Posterior vena cava (tissue), 2 donors: ENCODE data around the gene KRTAP9-4. TPM values are rescaled to one million over a fixed set of nuclear protein-coding genes. Genes with fewer than 3 reads are reported as not detected.
"Not testable (repeated sequence)": the region's sequence is repeated elsewhere in the genome, so short reads cannot be mapped to it uniquely, and the experiment has no call there.

Experiments
- DNase-seq: peaks from one replicate; pipeline ENCODE4 v3.0.0-alpha.2; 2020; ENCODE audit warnings: low spot score
- intact Hi-C, 2 donors: fragments of 100-400 bp; cut with DNase I; formaldehyde crosslinking; loops; one replicate each; pipeline versions ENCODE4 v1.14.1 to v1.14.2; 2022 to 2023
- long read RNA-seq, 2 donors: library from polyadenylated mRNA; unstranded; transcript quantifications; one replicate each; pipeline ENCODE4 v2.0.0, GENCODE V29; 2020 to 2021
- total RNA-seq, 2 donors: library from RNA; stranded (reverse); fragmentation: NEBNext Ultra II Directional; extraction: Animal tissue kit (Norgen Biotek cat#: 25700); gene quantifications; one replicate each; pipeline ENCODE4 v1.2.1, GENCODE V29; 2021
- donor health status: DM: yes; HTN: yes; CAD: no.
- donor health status: DM: yes; HTN: yes; CAD: no.

Gene KRTAP9-4
- total RNA-seq: not detected
- long read RNA-seq, donor 1: 0 reads
- long read RNA-seq, donor 2: 0 reads

GRCh38 chr17:41249637-41250240 lies at the start of gene KRTAP9-4:
Gene KRTAP9-4 (plus strand): TSS chr17:41249687. CDS start chr17:41249721, 34 bp downstream.
- DNase-seq, intact Hi-C loops: not testable (repeated sequence)

GRCh38 chr17:41211845-41212466 lies 37.5 kb upstream of the KRTAP9-4 start:
- intact Hi-C loops: no loop called here
- no peak for DNase-seq

GRCh38 chr17:41212524-41213169 lies 36.8 kb upstream of the KRTAP9-4 start:
- intact Hi-C loops: no loop called here
- DNase-seq: no peak

- no peak for DNase-seq
- intact Hi-C loops: no loop called here
Observed at GRCh38 chr17:41215681-41216080, 33.8 kb upstream of the KRTAP9-4 start.

- intact Hi-C loops: no loop called here
Observed at GRCh38 chr17:41223821-41224220, 25.7 kb upstream of the KRTAP9-4 start.

GRCh38 chr17:41226051-41226450 lies 23.4 kb upstream of the KRTAP9-4 start:
- no peak for DNase-seq
- intact Hi-C loops: no loop called here

More at GRCh38 chr17:41223821-41224220, 25.7 kb upstream of the KRTAP9-4 start:
- no peak for DNase-seq

- intact Hi-C loops: not testable (repeated sequence)
Observed at GRCh38 chr17:41226598-41227095, 22.8 kb upstream of the KRTAP9-4 start, which contains the start of gene KRTAP9-2. Gene KRTAP9-2 (plus strand): TSS chr17:41226648. CDS start chr17:41226655, 7 bp downstream.

GRCh38 chr17:41230094-41230493 lies 19.4 kb upstream of the KRTAP9-4 start:
- DNase-seq: no peak
- intact Hi-C loops: no loop called here

More at GRCh38 chr17:41226598-41227095, 22.8 kb upstream of the KRTAP9-4 start, which contains the start of gene KRTAP9-2:
- DNase-seq: not testable (repeated sequence)

DNA sequence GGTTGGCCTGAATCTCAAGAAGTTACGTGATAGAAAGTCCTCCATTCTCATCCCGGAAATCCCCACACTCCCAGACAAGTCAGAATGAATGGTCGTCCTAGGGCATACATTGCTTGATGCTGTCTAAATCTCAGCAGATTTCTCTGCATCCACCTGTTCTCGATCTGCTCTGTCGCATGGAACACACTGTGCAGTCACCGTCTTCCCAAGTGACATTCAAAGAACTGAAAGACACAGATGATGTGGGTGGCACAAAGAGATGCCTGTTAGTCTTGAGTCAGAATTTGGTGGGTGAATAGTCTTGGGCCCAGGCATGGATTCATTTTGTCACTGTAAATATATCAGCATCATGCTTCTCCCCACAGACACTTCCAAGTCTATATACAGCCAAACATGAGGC lies 17.8 kb upstream of the KRTAP9-4 start:
- intact Hi-C loops: no loop called here
- no peak for DNase-seq

DNA sequence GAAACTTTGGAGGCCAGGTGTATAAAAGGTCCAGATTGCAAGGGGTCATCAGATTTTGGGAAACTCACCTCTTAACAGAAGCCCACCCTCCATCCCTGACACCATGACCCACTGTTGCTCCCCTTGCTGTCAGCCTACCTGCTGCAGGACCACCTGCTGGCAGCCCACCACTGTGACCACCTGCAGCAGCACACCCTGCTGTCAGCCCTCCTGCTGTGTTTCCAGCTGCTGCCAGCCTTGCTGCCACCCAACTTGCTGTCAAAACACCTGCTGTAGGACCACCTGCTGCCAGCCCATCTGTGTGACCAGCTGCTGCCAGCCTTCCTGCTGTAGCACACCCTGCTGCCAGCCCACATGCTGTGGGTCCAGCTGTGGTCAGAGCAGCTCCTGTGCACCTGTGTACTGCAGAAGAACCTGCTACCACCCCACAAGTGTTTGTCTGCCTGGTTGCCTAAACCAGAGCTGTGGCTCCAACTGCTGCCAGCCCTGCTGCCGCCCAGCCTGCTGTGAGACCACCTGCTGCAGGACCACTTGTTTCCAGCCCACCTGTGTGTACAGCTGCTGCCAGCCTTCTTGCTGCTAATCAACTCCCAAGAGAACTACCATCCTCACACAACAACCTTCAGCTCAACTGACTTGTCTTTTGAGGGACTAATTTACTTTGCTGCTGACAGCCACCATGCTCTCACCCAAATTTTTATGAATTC lies 16.9 kb upstream of the KRTAP9-4 start, which contains the start of gene KRTAP9-3:
Gene KRTAP9-3 (plus strand): TSS at position 51 of the 707 bp plus-strand sequence. CDS start 53 bp downstream, at position 104.
- intact Hi-C loops, DNase-seq: not testable (repeated sequence)

GRCh38 chr17:41237116-41237515 lies 12.4 kb upstream of the KRTAP9-4 start:
- DNase-seq, intact Hi-C loops: not testable (repeated sequence)

DNA sequence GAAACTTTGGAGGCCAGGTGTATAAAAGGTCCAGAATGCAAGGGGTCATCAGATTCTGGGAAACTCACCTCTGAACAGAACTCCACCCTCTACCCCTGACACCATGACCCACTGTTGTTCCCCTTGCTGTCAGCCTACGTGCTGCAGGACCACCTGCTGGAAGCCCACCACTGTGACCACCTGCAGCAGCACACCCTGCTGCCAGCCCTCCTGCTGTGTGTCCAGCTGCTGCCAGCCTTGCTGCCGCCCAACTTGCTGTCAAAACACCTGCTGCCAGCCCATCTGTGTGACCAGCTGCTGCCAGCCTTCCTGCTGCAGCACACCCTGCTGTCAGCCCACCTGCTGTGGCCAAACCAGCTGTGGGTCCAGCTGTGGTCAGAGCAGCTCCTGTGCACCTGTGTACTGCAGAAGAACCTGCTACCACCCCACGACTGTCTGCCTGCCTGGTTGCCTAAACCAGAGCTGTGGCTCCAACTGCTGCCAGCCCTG lies 11.5 kb upstream of the KRTAP9-4 start, which contains the start of gene KRTAP9-8:
Gene KRTAP9-8 (plus strand): TSS at position 51 of the 489 bp plus-strand sequence. CDS start 53 bp downstream, at position 104.
- DNase-seq: not testable (repeated sequence)

GRCh38 chr17:41246995-41247787 lies 2.3 kb upstream of the KRTAP9-4 start:
- intact Hi-C loops, DNase-seq: not testable (repeated sequence)

More for the DNA sequence above, 11.5 kb upstream of the KRTAP9-4 start, which contains the start of gene KRTAP9-8:
- intact Hi-C loops: not testable (repeated sequence)

DNA sequence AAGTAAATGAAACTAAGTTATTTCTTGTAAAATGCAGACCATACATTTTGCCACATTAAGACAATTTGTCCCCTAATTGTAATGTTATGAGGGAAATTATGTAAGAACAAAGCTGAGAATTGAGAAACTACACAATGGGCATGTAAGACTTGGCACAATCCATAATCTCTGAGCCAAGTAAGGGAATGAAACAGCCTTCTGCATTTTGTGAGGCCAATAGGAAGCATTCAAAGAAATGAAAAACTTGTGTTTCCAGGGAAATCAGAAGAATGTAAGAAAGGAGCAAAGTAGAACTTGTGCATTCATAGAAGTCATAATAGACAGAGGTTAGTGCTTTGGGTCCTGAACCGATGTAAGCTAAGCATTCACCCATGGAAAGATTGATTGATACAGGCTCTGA lies 1.8 kb downstream of the KRTAP9-4 start:
- intact Hi-C loops: no loop called here
- DNase-seq: no peak

- intact Hi-C loops: no loop called here
- DNase-seq: no peak
Observed at GRCh38 chr17:41254861-41255260, 5.4 kb downstream of the KRTAP9-4 start.

- DNase-seq, intact Hi-C loops: not testable (repeated sequence)
Observed at GRCh38 chr17:41255381-41256290, 6.1 kb downstream of the KRTAP9-4 start, which contains the start of gene KRTAP9-9. Gene KRTAP9-9 (plus strand): TSS chr17:41255384.

DNA sequence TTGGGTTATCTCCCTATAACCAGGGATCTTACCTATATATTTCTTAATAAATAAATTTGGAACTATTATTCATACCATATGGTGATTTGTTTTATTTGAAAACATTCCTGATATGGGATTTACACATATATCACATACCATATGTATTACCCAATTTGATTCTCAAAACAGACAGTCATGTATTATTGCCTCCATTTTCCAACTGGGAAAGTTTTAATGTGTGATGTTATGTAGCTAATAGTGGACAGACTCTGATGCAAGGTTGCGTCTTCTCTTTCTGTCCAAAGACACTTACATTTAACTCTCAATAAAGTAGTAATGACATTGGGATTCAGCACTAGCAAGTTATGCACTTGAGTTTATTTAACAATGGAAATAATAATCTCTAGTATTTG lies 6.8 kb downstream of the KRTAP9-4 start:
- DNase-seq: no peak
- intact Hi-C loops: no loop called here
